ENCODE results near the gene TPPP3.

Gene TPPP3

GRCh38 chr16:67426022-67426421 lies 32.7 kb upstream of the TPPP3 start:
- no peak for TF ChIP-seq CTCF (IDR thresholded peaks at IDR 0.05; ENCODE audit: low read depth, low read length, missing control alignments)
- no peak for DNase-seq (ENCODE audit: extremely low read depth, low read depth)

GRCh38 chr16:67425580-67425979 lies 32.3 kb upstream of the TPPP3 start:
- no peak for TF ChIP-seq CTCF (IDR thresholded peaks at IDR 0.05; ENCODE audit: low read depth, low read length, missing control alignments)
- no peak for DNase-seq (ENCODE audit: extremely low read depth, low read depth)
- H3K4me3 ChIP-seq (replicated peaks; ENCODE audit: low read depth, low read length): no peak overlapping the region

More at GRCh38 chr16:67426022-67426421, 32.7 kb upstream of the TPPP3 start:
- no peak overlapping the region for H3K4me3 ChIP-seq (replicated peaks; ENCODE audit: low read depth, low read length)

- no peak overlapping the region for H3K4me3 ChIP-seq (replicated peaks; ENCODE audit: low read depth, low read length)
These were observed 31.8 kb upstream of the TPPP3 start for GRCh38 chr16:67425061-67425460.

GRCh38 chr16:67424261-67424615 lies 30.9 kb upstream of the TPPP3 start:
- H3K4me3 ChIP-seq (replicated peaks; ENCODE audit: low read depth, low read length): no peak overlapping the region
- no peak for TF ChIP-seq CTCF (IDR thresholded peaks at IDR 0.05; ENCODE audit: low read depth, low read length, missing control alignments)
- DNase-seq (ENCODE audit: extremely low read depth, low read depth): no peak

More at GRCh38 chr16:67425061-67425460, 31.8 kb upstream of the TPPP3 start:
- no peak for TF ChIP-seq CTCF (IDR thresholded peaks at IDR 0.05; ENCODE audit: low read depth, low read length, missing control alignments)
- DNase-seq (ENCODE audit: extremely low read depth, low read depth): no peak

- no peak for TF ChIP-seq CTCF (IDR thresholded peaks at IDR 0.05; ENCODE audit: low read depth, low read length, missing control alignments)
- no peak overlapping the region for H3K4me3 ChIP-seq (replicated peaks; ENCODE audit: low read depth, low read length)
- no peak for DNase-seq (ENCODE audit: extremely low read depth, low read depth)
These were observed 30.4 kb upstream of the TPPP3 start for GRCh38 chr16:67423611-67424260.

- DNase-seq (ENCODE audit: extremely low read depth, low read depth): no peak
- H3K4me3 ChIP-seq (replicated peaks; ENCODE audit: low read depth, low read length): no peak overlapping the region
- TF ChIP-seq CTCF (IDR thresholded peaks at IDR 0.05; ENCODE audit: low read depth, low read length, missing control alignments): no peak
These were observed 29.7 kb upstream of the TPPP3 start for GRCh38 chr16:67423015-67423414.

GRCh38 chr16:67421030-67421429 lies 27.7 kb upstream of the TPPP3 start:
- DNase-seq (ENCODE audit: extremely low read depth, low read depth): no peak
- no peak for TF ChIP-seq CTCF (IDR thresholded peaks at IDR 0.05; ENCODE audit: low read depth, low read length, missing control alignments)
- H3K4me3 ChIP-seq (replicated peaks; ENCODE audit: low read depth, low read length): no peak overlapping the region

Measured in HFF-Myc (cell line).